ENCODE results near the gene ZNF827. TPM values are rescaled to one million over a fixed set of nuclear protein-coding genes. Genes with fewer than 3 reads are reported as not detected.

Gene ZNF827
- total and polyA plus RNA-seq, 2 of the 13 experiments (the other 11 are each of a cell fraction or from before 2014, with no cell fraction given): 2.8 TPM

- TF ChIP-seq, protein P1, sequence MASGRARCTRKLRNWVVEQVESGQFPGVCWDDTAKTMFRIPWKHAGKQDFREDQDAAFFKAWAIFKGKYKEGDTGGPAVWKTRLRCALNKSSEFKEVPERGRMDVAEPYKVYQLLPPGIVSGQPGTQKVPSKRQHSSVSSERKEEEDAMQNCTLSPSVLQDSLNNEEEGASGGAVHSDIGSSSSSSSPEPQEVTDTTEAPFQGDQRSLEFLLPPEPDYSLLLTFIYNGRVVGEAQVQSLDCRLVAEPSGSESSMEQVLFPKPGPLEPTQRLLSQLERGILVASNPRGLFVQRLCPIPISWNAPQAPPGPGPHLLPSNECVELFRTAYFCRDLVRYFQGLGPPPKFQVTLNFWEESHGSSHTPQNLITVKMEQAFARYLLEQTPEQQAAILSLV (CRISPR knock-in tag; IDR thresholded peaks at IDR 0.05; ENCODE audit: borderline replicate concordance): no peak
- no peak for TF ChIP-seq NPAS2 (CRISPR knock-in tag; IDR thresholded peaks at IDR 0.05; ENCODE audit: borderline replicate concordance)
- TF ChIP-seq ZNF800 (CRISPR knock-in tag; IDR thresholded peaks at IDR 0.05): no peak
- no peak for TF ChIP-seq SP5 (CRISPR knock-in tag; IDR thresholded peaks at IDR 0.05; ENCODE audit: borderline replicate concordance, low read depth)
- TF ChIP-seq ZNF781 (CRISPR knock-in tag; IDR thresholded peaks at IDR 0.05; ENCODE audit: borderline replicate concordance, not compliant biosample characterization): no peak
- TF ChIP-seq NCOA5 (CRISPR knock-in tag; IDR thresholded peaks at IDR 0.05): no peak
- no peak for TF ChIP-seq JUND (CRISPR knock-in tag; IDR thresholded peaks at IDR 0.05)
Observed at GRCh38 chr4:145740806-145741205, 197.8 kb downstream of the ZNF827 start (continued).

DNA sequence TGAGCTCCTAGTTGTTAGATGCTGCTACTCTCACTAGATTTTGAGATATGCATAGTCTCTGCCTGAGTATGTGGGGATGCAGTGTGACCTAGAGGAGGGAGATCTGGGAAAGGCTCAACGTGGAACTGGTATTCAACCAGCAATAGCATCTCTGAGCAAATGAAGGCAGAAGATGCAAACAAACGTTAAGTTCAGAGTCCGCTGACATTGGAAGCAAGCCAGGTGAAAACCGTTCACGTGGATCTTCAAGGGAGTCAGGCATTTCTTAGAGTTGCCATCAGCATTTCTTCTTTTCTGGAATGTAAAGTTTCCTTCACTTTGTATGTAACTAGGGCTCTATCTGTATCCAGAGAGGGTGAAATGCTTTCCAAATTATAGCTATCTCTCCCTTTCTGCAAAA lies 198.8 kb downstream of the ZNF827 start:
- ChIA-PET POLR2A (no interaction called here), CTCF (ENCODE audit: low intra/inter-chr PET ratio, low total read pairs) (no interaction called here)
- 0 out of 2 replicates have a peak, but pooled peaks have one; percentile 7 for TF ChIP-seq HNF4A (CRISPR knock-in tag; IDR thresholded peaks at IDR 0.05)
- TF ChIP-seq, protein P2, sequence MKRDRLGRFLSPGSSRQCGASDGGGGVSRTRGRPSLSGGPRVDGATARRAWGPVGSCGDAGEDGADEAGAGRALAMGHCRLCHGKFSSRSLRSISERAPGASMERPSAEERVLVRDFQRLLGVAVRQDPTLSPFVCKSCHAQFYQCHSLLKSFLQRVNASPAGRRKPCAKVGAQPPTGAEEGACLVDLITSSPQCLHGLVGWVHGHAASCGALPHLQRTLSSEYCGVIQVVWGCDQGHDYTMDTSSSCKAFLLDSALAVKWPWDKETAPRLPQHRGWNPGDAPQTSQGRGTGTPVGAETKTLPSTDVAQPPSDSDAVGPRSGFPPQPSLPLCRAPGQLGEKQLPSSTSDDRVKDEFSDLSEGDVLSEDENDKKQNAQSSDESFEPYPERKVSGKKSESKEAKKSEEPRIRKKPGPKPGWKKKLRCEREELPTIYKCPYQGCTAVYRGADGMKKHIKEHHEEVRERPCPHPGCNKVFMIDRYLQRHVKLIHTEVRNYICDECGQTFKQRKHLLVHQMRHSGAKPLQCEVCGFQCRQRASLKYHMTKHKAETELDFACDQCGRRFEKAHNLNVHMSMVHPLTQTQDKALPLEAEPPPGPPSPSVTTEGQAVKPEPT (CRISPR knock-in tag; IDR thresholded peaks at IDR 0.05; ENCODE audit: low read depth): no peak
- intact Hi-C loops (cut with micrococcal nuclease; ENCODE audit: unreplicated experiment) (loop anchor here (10.0 kb wide), 1 partner anchor 525 kb away; no protein-coding TSS in a partner anchor), in situ Hi-C loops (cut with HindIII; ENCODE audit: extremely low pct_ligation_motif_present, low pct_unique_long_range_greater_than_20kb) (loop anchor here (10.0 kb wide), 1 partner anchor 195 kb away; the partner anchor contains the start of gene ZNF827)
- FAIRE-seq: no peak
- H3K27ac ChIP-seq (ENCODE audit: extremely low read length, insufficient read depth, low read length): no peak overlapping the region
- H3K9ac ChIP-seq (ENCODE audit: insufficient read depth, low read depth, low read length): no peak overlapping the region
- ATAC-seq: peak; percentile 19; the same call in 1 of the 3 replicates
- H3K4me2 ChIP-seq (ENCODE audit: low read depth, low read length): no peak overlapping the region
- no TSS peak for BruUV-seq (replicated peaks)
- H3K27me3 ChIP-seq (ENCODE audit: control insufficient read depth in 1 of 2, insufficient read depth in 2 of 2, low read length in 2 of 2): peaks cover 0 to 16% of the 10 kb centered on the region in 2 experiments; a peak in 2 of 5 replicates
- no peaks in the 10 kb centered on the region for H3K9me3 ChIP-seq (ENCODE audit: low read length)
- H4K20me1 ChIP-seq (ENCODE audit: insufficient read depth, low read length): no peaks in the 10 kb centered on the region
- no peak overlapping the region for H2AFZ ChIP-seq (ENCODE audit: low read length)
- H3K4me3 ChIP-seq (replicated peaks in 1 of 3; ENCODE audit: insufficient read depth in 1 of 3, low read depth in 2 of 3, low read length in 3 of 3): no peak overlapping the region
- DNase-seq (ENCODE audit: low spot score): no peak
- WGBS (ENCODE audit: low lambda C conversion rate): 0% methylated on average over 5 of the region's 5 CpGs
- H3K4me1 ChIP-seq (ENCODE audit: insufficient read depth, low read length): peaks cover 15% of the 10 kb centered on the region
- no peaks in the 10 kb centered on the region for H3K36me3 ChIP-seq (replicated peaks in 1 of 2; ENCODE audit: control insufficient read depth in 1 of 2, insufficient read depth in 2 of 2, low read length in 2 of 2)
- H3K79me2 ChIP-seq (ENCODE audit: insufficient read depth, low read length): no peaks in the 10 kb centered on the region

Measured in HepG2 (cell line).